Muscle of arm (tissue), 12 donors: ENCODE measurements around the gene SLC43A3. TPM values are rescaled to one million over a fixed set of nuclear protein-coding genes. Genes with fewer than 3 reads are reported as not detected.
"Not testable (repeated sequence)": the region's sequence is repeated elsewhere in the genome, so short reads cannot be mapped to it uniquely, and the experiment has no call there.

Experiments
- DNase-seq: peaks from one replicate; pipeline ENCODE4 v3.0.0-alpha.2; 2013
- polyA plus RNA-seq, 12 donors: library from polyadenylated mRNA; unstranded; fragments of 120-200 nt; gene quantifications; one replicate each; pipeline ENCODE4 v1.2.1, GENCODE V29; 2013; ENCODE audit not compliant: insufficient read length in 12 of 12

Gene SLC43A3
- polyA plus RNA-seq, 12 donors, result 24.6 to 45.1 (median 28.1) TPM; not detected in 1

GRCh38 chr11:57390535-57390934, 36.4 kb downstream of the SLC43A3 start, which contains the start of gene PRG2:
TSS of gene PRG2 (minus strand) at chr11:57390650. CDS start at chr11:57389944, 706 bp downstream.
- no peak for DNase-seq

GRCh38 chr11:57387289-57388030, 39.5 kb downstream of the SLC43A3 start:
- no peak for DNase-seq

GRCh38 chr11:57386178-57386940, 40.6 kb downstream of the SLC43A3 start:
- no peak for DNase-seq

- no peak for DNase-seq
Measured at GRCh38 chr11:57380975-57381374, 45.9 kb downstream of the SLC43A3 start, which contains the start of gene PRG3. TSS of gene PRG3 (minus strand) at chr11:57381150. CDS start at chr11:57380708, 442 bp downstream.

GRCh38 chr11:57379732-57380131, 47.2 kb downstream of the SLC43A3 start:
- DNase-seq, result no peak

- DNase-seq, result no peak
Measured at GRCh38 chr11:57378186-57378585, 48.7 kb downstream of the SLC43A3 start.

DNA sequence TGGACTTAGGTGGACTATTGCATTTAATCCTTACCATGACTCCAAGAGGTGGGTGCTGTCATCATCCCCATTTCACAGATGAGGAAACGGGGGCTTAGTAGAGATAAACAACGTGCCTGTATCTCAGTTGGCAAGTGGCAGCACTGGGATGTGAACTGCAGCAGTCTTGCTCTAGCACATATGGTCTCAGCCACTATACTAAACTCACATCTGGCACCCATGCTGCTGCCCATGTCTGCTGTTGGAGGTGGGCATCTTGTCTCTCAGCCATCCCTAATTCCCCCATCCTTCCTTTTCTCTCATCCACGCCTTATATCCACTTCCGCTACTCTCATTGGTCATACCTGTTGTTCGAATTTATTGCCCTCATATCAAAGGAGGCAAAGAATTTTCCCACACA, 49.8 kb downstream of the SLC43A3 start:
- DNase-seq, result no peak

GRCh38 chr11:57376095-57377090, 50.5 kb downstream of the SLC43A3 start:
- no peak for DNase-seq

DNA sequence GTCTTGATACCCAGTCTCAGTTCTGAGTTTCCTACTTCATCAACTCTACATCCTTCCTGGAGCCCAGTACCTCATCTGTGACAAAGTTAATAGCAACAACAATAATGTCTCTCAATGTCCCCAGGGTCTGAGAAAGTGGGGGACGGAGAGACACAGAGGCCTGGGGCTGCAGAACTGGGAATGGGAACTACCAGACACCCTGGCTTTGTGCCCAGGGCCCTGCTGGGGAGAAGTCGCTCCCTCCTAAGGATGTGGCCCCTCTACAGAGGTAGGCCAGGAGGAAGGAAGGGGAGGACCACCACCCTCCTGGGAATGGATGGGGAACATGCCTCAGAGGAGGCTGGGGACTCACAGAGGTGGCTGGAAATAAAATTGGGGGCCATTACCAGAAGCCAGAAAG, 51.4 kb downstream of the SLC43A3 start:
- DNase-seq, result no peak

DNA sequence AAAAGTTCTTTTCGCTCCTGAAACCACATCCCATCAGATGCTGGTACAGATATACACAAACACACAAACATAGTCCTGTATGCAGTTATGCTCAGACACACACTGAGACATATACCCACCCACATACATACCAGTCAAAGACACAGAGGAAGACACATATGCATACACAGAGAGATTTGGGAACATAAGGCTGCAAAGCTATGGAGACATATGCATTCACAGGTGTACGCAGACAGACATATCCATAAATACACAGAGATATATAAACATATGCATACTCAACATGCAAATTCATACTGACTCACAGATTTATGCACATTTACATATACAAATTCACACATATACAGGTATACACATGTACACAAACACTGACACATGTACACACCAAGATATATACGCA, 52.0 kb downstream of the SLC43A3 start:
- DNase-seq, result no peak

- DNase-seq, result no peak
Measured at GRCh38 chr11:57373146-57373545, 53.8 kb downstream of the SLC43A3 start.

GRCh38 chr11:57370941-57371340, 56.0 kb downstream of the SLC43A3 start:
- DNase-seq, result no peak

- DNase-seq, result no peak
Measured at GRCh38 chr11:57370251-57370650, 56.7 kb downstream of the SLC43A3 start.

DNA sequence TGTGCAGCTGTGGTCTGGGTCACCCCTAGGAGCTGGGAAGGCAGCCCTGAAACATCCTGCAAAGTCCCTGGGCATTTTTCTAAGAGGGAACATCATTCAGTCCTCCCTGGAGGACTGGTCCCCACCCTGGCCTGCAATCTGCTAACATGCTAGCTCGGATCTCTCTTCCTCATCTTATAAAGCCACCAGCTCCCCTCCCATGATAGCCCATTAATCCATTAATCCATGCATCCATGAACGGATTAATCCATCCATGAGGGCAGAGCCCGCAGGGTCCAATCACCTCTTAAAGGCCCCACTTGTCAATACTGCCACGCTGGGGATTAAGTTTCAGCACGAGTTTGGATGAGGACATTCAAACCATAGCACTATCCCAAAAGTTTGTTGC, 58.1 kb downstream of the SLC43A3 start:
- DNase-seq, result no peak

DNA sequence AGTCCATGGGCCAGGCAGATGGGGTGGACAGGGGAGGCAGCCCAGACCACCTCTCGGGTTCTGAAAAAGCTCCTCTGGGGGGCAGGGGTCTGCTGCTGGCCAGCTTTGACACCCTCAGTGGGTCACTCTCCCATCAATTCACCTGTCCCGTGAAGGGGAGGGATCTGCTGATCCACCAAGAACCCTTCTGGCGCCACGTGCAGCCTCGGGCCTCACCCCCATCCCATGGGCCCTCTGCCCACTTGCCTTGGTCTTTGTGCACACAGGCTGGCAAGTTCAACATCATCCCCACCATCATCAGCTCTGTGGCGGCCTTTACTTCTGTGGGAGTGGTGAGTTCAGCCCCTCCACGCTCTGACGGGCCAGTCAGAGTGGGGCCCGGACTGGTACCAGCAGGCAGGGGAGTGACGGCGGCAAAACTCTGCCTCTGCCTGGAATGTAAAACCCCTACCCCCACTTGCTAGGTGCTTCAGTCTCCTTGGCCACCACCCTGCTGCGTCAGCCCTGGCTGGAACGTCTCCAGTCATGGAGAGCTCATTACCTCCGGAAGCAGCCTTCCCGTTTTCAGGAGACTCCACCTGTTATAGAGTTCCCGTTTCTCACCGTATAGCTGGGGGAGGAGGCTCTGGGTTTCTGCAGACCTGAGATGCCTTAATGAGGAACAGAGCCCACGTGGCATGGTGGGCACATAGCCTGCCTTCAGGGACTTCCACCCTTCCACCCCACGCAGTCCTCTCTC, 58.6 kb downstream of the SLC43A3 start:
- DNase-seq, result no peak

DNA sequence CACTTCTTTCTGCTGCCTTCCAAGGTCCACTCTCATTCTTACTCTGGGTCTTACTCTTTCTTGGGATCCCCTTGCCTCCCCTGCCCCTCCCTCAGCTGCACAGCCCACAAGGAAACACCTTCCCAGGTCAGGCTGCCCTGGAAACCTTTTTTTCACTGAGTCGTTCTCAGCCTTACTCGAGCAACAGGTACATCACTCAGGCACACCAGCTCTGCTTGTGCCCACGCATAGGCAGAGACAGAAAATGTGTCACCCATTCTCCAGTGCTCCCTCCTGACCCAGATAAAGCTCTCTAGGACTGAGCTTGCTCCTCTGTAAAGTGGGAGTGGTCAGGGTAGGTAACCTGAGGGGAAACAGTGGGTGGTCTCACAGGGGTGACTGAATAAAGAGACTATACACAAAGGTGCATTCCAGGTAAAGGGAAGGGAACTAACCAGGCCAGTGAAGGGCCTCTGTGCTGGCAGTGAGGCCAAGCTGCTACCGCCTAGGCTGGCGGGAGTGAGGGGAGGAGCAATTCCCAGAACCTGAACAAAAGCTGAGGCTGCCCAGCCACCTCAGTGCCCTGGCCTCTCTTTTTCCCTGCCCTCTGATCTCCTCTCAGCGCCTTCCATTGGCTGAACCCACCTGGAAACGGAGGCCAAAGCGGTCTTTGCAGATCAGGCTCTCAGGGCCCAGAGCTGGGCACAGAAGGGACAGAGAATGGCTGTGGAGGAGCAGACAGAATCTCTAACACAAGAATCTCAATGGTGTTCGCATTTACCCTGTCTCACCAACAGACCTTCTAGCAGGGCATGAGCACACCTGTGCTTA, 61.9 kb downstream of the SLC43A3 start:
- no peak for DNase-seq

DNA sequence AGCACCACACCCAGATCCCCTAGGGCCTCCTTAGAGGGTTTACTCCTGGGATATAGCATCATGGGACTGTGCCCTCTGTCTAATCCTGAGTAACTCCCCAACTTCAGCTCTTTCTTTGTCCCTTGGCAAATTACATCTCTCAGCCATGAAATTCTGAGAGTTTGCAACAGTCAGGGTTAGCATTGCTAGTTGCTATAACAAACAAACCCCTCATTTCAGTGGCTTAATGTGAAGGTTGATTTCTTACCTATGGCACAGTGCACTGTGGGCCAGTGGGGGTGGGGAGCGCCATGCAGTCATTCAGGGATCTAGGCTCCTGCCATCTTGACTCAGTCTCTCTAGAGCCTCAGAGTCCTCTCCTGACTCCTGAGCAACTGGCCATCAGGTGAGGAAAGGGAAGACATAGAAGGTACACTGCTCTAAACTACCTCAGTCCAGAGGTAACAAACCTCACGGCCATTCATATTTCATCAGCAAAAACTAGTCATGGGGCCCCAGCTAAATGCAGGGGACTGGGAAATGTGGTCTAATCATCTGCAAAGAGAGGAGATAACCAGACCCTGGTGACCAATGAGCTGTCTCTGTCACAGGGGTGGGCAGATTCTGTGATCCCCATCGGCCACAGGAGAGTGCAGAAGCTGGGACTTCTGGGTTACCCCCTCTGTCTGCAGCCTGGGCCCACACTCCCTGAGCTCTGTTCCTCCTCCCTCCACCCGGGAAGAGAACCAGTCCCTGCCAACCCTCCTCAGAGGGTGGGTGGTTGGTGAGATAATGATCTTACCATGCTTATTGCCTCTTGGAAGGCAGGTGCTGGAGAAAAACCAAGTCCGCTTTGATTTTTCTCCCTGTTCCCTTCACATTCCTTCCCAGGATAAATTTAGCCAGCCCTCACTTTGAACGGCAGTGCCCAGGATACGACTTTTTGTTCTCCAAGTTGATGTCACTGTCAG, 63.5 kb downstream of the SLC43A3 start:
- no peak for DNase-seq

DNA sequence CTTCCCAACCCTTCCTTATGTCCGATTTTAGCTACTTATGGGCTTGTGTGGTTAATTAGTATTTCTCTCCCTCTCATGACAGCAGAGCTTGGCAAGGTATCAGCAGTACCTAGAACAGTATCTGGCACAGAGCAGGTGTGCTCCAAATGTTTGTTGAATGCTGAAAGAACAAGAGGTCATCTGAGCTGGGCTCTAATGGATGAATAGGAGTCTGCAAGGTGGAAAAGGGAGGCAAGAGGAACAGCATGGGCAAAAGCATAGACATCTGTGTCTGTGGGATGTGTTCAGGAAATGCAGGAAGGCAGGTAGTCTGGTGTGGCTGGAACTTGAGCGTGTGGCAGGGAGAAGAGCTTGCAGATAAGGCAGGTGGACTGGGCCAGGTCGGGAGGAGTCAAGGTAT, 65.0 kb downstream of the SLC43A3 start:
- no peak for DNase-seq

DNA sequence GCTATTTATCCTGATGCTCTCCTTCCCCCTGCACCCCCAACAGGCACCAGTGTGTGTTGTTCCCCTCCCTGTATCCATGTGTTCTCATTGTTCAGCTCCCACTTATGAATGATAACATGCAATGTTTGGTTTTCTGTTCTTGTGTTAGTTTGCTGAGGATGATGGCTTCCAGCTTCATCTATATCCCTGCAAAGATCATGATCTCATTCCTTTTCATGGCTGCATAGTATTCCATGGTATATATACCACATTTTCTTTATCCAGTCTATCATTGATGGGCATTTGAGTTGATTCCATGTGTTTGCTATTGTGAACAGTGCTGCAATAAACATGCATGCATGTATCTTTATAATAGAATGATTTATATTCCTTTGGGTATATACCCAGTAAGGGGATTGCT, 65.5 kb downstream of the SLC43A3 start:
- not testable (repeated sequence) for DNase-seq
